LNCaP clone FGC (cell line): ENCODE data around the gene SCUBE2.
A peak's percentile ranks its signal among the peaks of the same experiment; 100 is the strongest.

Experiments used
- DNase-seq: peaks from one replicate; pipeline ENCODE4 v3.0.0-alpha.2; 2011; ENCODE audit warnings: low read depth
- H3K4me3 ChIP-seq: 2 replicates; pipeline ENCODE4 v1.5.1; 2011; ENCODE audit warnings: mild to moderate bottlenecking, low read depth, low read length, control low read depth
- CTCF ChIP-seq: IDR thresholded peaks from 2 replicates; pipeline ENCODE4 v1.5.1; 2012; ENCODE audit warnings: mild to moderate bottlenecking; ENCODE audit not compliant: control insufficient read depth, insufficient read depth; ENCODE audit errors: extremely low read depth

SCUBE2 gene

GRCh38 chr11:9121469-9121796 is 30.0 kb upstream of the SCUBE2 start:
- TF ChIP-seq CTCF: no peak
- DNase-seq: no peak
- no peak overlapping the region for H3K4me3 ChIP-seq

- H3K4me3 ChIP-seq: no peak overlapping the region
- TF ChIP-seq CTCF: peak; percentile 33
- no peak for DNase-seq
Measured at GRCh38 chr11:9120664-9121468, 29.5 kb upstream of the SCUBE2 start.

GRCh38 chr11:9118277-9118676 is 26.9 kb upstream of the SCUBE2 start:
- no peak for TF ChIP-seq CTCF
- no peak for DNase-seq
- H3K4me3 ChIP-seq: no peak overlapping the region

- no peak for TF ChIP-seq CTCF
- no peak for DNase-seq
- H3K4me3 ChIP-seq: no peak overlapping the region
Measured at GRCh38 chr11:9112075-9112474, 20.7 kb upstream of the SCUBE2 start.

- DNase-seq: no peak
- no peak for TF ChIP-seq CTCF
- no peak overlapping the region for H3K4me3 ChIP-seq
Measured at GRCh38 chr11:9109858-9110731, 18.7 kb upstream of the SCUBE2 start.

- no peak for DNase-seq
- H3K4me3 ChIP-seq: no peak overlapping the region
- TF ChIP-seq CTCF: no peak
Measured at GRCh38 chr11:9104580-9104979, 13.2 kb upstream of the SCUBE2 start.
